Superior temporal gyrus (tissue), 1 donor: ENCODE measurements around the gene LRRC7.

Source experiments
- DNase-seq: peaks from one replicate; pipeline ENCODE4 v3.0.0-alpha.2; 2016; ENCODE audit errors: extremely low spot score

Gene LRRC7

GRCh38 chr1:69567652-69568420 is at the start of gene LRRC7:
TSS of gene LRRC7 (plus strand) at chr1:69567922. CDS start at chr1:69568640, 718 bp downstream.
- peak; percentile 63 for DNase-seq

DNA sequence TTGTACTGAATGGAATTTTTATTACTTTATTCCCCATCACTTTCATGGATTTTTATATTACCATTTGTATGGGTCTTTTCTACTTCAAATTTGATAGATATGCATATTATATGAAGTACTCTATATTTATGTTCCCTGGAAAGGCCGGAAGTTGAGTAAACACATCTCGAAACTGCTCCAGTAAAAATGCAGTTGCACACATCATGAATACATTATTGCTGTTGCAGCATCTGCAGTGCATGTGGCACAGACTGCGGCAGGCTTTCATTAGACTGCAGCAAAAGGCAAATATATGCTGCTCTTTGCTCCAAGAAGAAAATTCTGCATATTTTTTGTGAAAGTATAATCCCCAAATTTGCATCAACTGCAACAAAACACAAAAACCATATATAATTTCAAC is 48.7 kb upstream of the LRRC7 start:
- DNase-seq, result no peak

DNA sequence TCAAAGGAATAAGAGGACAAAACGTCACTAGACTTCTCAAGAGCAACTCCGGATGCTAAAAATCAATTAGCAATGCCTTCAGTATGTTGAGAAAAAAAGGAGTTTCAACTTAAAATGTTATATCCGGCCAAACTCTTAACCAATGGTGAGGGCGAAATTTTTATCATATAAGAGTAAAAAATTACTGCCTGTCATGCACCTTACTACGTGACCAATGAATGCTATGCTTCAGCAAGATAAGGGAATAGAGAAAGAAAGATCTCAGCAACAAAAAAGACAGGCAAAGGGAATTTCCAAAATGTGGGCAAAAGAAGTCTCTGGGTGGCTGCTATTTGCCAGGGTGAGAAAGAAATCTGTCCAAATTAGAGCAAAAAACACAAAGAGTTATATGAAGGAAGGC is 47.4 kb upstream of the LRRC7 start:
- DNase-seq, result no peak

DNA sequence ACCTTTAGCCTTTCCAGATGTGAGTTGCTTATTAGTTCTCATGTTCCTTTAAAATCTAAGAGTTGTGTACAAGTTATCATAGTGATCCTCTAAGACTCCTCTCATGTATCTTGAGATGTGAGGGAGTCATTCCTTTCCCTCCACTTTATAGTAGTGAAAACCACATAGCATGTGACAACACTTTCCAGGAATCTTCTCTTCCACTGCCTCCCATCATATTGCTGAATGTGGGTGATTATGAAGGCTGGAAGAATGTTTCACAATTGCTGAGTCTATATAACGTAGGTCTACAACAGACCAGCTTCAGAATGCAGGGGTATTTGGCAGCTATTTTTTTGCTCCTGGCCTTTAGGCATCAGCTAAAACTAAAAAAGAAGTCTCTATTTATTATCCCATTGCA is 44.7 kb upstream of the LRRC7 start:
- no peak for DNase-seq

- DNase-seq, result no peak
Measured at GRCh38 chr1:69523461-69523860, 44.3 kb upstream of the LRRC7 start.

- no peak for DNase-seq
Measured at GRCh38 chr1:69524015-69524414, 43.7 kb upstream of the LRRC7 start.

- no peak for DNase-seq
Measured at GRCh38 chr1:69527273-69527672, 40.4 kb upstream of the LRRC7 start.

- no peak for DNase-seq
Measured at GRCh38 chr1:69528376-69528775, 39.3 kb upstream of the LRRC7 start.

DNA sequence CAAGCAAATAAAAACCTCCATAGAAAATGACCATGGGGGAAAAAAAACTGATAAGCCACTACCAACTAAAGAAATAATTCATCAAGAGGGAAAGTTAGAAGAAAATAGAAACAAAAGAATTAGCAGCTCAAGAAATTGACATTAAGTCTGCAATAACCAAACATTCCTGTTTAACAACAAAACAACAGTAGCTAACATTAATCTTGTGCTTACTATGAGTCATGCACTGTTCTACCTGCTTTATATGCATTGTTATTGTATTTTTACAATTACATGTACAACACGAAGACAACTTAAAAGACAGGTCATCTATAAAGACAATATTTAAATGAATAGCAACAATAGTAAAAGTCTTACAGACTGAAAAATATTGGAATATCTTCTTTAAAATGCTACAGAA is 34.4 kb upstream of the LRRC7 start:
- DNase-seq, result no peak

GRCh38 chr1:69534829-69535228 is 32.9 kb upstream of the LRRC7 start:
- no peak for DNase-seq

DNA sequence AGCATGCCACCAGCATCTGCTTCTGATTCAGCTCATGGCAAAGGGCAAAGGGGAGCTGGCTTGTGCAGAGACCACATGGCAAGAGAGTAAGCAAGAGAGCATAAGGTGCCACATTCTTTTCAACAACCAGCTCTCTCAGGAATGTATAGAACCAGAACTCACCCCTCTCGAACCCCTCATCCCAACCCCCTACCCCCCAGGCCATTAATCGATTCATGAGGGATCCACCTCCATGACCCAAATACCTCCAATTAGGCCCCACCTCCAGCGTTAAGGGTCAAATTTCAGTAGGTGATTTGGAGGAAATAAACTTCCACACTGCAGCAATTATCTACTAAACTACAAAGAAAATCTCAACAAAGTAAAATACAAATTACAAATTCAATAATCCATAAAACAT is 32.2 kb upstream of the LRRC7 start:
- DNase-seq, result no peak

DNA sequence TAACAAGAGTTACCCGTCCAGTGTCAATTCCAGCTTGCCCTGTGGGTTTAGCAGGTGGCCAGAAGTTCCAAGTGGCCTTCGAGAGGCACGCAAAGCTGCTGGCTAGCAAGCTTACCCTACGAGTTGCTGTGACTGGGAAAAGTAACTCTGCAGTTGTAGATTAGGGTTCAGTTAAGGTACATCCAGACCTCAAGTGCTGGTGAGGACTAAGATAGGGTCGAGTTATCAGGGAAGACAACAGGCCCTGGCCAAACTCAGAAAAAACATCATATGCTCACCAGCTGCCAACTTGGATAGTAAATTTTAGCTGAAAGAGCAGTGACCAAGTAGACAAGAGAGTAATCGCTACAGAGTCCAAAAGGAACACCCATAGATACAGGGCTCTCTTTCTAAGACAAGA is 27.7 kb upstream of the LRRC7 start:
- no peak for DNase-seq

- DNase-seq, result no peak
Measured at GRCh38 chr1:69551476-69552324, 16.0 kb upstream of the LRRC7 start.

- no peak for DNase-seq
Measured at GRCh38 chr1:69553726-69554125, 14.0 kb upstream of the LRRC7 start.

DNA sequence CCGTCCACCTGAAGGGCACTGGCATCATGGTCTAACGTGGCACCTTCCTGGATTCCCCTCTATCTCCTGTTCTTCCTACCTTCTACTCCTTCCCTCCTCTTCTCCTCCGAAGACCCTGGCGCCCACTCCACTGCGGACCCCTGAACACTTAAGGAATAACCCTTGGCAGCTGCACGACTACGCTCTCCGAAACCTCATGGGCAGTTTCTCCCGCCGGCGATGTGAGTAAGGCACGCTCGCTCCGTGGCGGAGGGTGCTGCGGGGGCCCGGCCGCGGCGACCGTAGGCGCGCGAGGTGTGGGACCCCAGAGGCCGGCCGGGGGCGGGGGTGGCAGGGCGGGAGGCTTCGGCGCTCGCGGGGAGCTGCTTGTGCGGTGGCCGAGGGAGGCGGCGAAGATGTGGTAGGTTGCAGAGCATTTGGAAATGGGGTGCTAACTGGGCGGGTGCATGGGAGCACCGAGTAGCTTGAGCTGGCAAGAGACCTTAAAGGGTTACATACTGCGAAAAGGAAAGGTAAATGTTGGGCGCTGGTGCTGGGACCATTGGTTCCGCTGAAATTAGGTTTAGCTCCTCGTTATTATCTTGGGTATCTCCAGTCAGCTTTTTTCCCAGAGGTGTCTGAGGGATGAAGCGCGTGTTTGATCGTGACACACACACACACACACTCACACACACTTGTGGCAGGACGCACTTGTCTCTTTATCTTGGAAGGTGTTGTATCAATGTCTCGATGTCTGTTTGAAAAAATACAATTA is 876 bp downstream of the LRRC7 start:
- peak; percentile 69 for DNase-seq

DNA sequence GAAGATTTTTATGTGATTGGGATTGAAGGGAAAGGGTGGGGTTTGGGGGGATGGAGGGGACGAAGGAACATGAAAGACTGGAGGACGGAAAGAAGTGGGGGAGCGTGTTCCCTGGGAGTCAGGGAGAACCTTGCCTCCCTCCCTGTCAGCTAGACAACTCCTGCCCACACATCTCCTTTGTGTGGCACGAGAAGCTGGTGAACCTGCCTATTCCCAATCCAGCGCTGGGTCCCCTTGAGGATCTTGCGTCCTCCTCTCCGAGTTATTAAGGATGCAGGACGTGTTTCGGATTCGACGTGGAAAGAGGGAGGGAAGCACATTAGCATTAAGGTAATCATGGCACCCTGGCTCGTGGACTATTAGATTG is 1.4 kb downstream of the LRRC7 start:
- DNase-seq, result peak; percentile 65

DNA sequence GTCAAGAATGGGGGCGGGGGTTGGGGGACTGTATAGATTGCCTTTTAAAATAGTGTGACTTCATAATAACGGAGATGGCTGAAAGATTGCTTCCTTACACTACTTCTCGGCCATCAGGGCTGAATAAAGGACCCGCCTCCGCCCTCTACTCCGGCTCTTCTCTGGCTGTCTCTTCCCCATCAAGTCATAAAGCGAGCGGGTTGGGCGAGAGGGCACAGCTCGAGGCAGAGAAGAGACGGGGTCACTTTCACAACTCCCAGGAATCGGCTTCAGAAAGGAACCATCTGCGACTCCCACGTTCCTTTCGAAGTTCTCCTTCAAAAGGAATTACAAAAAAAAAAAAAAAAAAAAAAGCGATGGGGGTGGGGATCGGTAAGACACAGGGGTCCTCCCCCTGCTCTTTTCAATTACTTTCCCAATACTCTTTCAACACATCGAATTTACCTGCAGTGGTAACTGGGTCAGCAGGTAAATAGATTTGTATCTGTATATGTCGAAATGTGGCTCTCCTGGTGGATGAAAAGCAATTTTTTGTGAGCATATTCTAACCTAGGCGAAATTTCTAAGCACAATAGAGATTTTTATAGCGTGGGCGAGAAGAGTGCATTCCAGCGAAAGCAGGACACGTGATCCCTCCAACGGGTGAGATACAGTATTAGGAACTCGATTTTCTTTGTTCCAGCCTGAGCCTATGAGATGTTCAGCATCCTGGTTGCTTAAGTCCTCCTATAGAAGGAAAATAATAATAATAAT is 2.0 kb downstream of the LRRC7 start:
- DNase-seq, result peak; percentile 80

DNA sequence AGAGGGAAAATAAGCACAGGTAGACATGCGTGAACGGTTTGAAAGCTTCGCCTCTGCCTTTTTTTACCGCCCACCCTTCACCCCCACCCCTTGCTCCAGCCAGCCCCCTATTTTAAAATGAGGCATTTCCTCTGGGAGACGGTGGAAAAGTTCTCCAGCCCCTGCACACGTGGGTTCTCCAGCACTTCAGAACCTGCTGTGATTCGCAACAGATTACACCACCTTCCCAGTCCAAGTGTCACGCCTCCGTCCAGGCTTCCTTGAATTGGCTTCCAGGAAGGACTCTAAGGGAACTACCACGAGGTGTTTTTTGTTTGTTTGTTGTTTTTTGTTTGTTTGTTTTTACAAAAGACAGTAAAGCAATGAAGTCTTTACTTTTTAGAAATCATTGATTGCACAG is 2.6 kb downstream of the LRRC7 start:
- DNase-seq, result no peak

DNA sequence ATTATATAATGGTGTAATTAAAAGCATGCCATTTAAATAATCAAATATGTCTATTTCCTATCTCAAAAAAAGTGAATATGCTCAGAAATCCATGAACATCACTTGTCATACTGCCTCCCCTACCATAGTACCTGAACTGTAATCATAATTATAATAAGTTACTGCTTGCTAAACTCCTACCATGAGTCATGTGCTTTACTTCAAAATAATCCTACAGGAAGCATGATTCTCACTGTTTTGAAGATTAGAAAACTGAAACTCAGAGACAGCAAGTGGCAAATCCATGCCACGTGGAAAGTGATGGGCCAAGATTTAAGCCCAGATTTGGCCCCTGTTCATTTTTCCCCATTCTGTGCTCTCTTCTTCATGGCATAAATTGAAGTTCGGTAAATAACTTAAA is 5.2 kb downstream of the LRRC7 start:
- peak; percentile 47 for DNase-seq

DNA sequence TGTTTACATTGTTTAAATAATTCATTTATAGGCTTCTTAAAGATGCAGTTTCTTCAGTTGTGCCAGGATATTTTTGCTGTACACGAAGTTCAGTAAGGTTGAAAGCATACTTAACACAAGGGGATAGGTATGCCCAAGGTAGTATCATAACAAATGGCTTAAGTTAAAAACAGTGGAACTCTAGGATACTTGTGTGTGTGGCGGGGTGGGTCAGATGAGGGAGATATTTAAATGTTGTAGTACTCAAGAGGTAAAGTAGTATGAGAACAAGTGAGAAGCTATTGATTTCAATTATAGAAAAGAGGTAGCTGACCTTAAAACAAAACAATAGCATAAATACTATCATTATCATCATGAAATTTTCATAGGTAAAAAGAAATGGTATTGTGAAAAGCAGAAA is 6.2 kb downstream of the LRRC7 start:
- DNase-seq, result peak; percentile 29

- DNase-seq, result no peak
Measured at GRCh38 chr1:69585666-69586065, 17.9 kb downstream of the LRRC7 start.

- DNase-seq, result no peak
Measured at GRCh38 chr1:69587391-69587790, 19.7 kb downstream of the LRRC7 start.
